SKM-1 treated with dmso at 0.1 percent for 144 hours (cell line): ENCODE data around the gene OR13C5.

ENCODE experiments used
- DNase-seq: peaks from one replicate; lab custom pipeline; 2025; ENCODE audit not compliant: unreplicated experiment; lab: John Stamatoyannopoulos, UW

The OR13C5 gene

GRCh38 chr9:104553261-104553660, 46.0 kb downstream of the OR13C5 start:
- no peak for DNase-seq
